WTC11 (cell line): ENCODE data around the gene PLA2G1B. TPM values are rescaled to one million over a fixed set of nuclear protein-coding genes. Genes with fewer than 3 reads are reported as not detected.
A peak's percentile ranks its signal among the peaks of the same experiment; 100 is the strongest.

ENCODE experiments used
- ATAC-seq: fragments of 200-7000 bp; cut with Tn5 transposase; 2 replicates; pipeline ENCODE4 v1.10.0; 2021; ENCODE audit warnings: mild to moderate bottlenecking, moderate library complexity
- CTCF ChIA-PET: fragments of 300-600 bp; sonication (Branson Sonifier 250); formaldehyde crosslinking; loops from one replicate; lab custom pipeline; 2021; ENCODE audit warnings: antibody characterized with exemption; lab: Charles Lee
- POLR2A ChIA-PET: fragments of 350-600 bp; sonication (Branson Sonifier 250); formaldehyde crosslinking; loops from one replicate; lab custom pipeline; 2021; ENCODE audit warnings: antibody characterized with exemption; lab: Charles Lee
- DNase-seq: peaks from one replicate; pipeline ENCODE4 v3.0.0; 2021; ENCODE audit warnings: low spot score
- H3K27ac Mint-ChIP-seq: 2 replicates; pipeline ENCODE4 v1.8.0; 2021; ENCODE audit warnings: mixed read lengths
- H3K27me3 Mint-ChIP-seq: 2 replicates; pipeline ENCODE4 v1.8.0; 2021; ENCODE audit warnings: low read depth, mild to moderate bottlenecking, moderate library complexity, mixed read lengths
- H3K36me3 Mint-ChIP-seq: 2 replicates; pipeline ENCODE4 v1.8.0; 2021; ENCODE audit warnings: mixed read lengths
- H3K4me1 Mint-ChIP-seq: 2 replicates; pipeline ENCODE4 v1.8.0; 2022; ENCODE audit warnings: mixed read lengths
- H3K4me3 Mint-ChIP-seq: 2 replicates; pipeline ENCODE4 v1.8.0; 2021; ENCODE audit warnings: mild to moderate bottlenecking, moderate library complexity, mixed read lengths
- H3K9me3 Mint-ChIP-seq: 2 replicates; pipeline ENCODE4 v1.8.0; 2021; ENCODE audit warnings: mixed read lengths
- ATF1 ChIP-seq: sonication (generic); formaldehyde crosslinking; IDR thresholded peaks from 2 replicates; pipeline ENCODE4 v1.8.1; 2023; ENCODE audit warnings: mild to moderate bottlenecking, moderate library complexity, missing genetic modification reagents
- CREM ChIP-seq: sonication (generic); formaldehyde crosslinking; IDR thresholded peaks from 2 replicates; pipeline ENCODE4 v1.8.1; 2022; ENCODE audit warnings: mild to moderate bottlenecking, missing genetic modification reagents, moderate library complexity
- GRHL2 ChIP-seq: fragments of 250-450 bp; sonication (Bioruptor Pico); IDR thresholded peaks from 2 replicates; pipeline ENCODE4 v1.8.0; 2022; ENCODE audit warnings: mild to moderate bottlenecking, moderate library complexity; ENCODE audit not compliant: insufficient replicate concordance, severe bottlenecking
- NFE2L1 ChIP-seq: sonication (generic); formaldehyde crosslinking; IDR thresholded peaks from 2 replicates; pipeline ENCODE4 v1.8.1; 2023; ENCODE audit warnings: missing genetic modification reagents
- NR3C1 ChIP-seq: sonication (generic); formaldehyde crosslinking; conservative IDR thresholded peaks from 2 replicates; pipeline ENCODE4 v1.8.1; 2023; ENCODE audit warnings: low read depth, mild to moderate bottlenecking, missing genetic modification reagents
- RELA ChIP-seq: sonication (generic); formaldehyde crosslinking; IDR thresholded peaks from 2 replicates; pipeline ENCODE4 v1.8.1; 2022; ENCODE audit warnings: missing genetic modification reagents, mild to moderate bottlenecking, borderline replicate concordance
- RORB ChIP-seq: fragments of 250-450 bp; sonication (Bioruptor Pico); IDR thresholded peaks from 2 replicates; pipeline ENCODE4 v1.9.0; 2021; ENCODE audit warnings: mild to moderate bottlenecking
- STAT6 ChIP-seq: sonication (generic); formaldehyde crosslinking; conservative IDR thresholded peaks from 2 replicates; pipeline ENCODE4 v1.8.1; 2023; ENCODE audit warnings: mild to moderate bottlenecking, low read depth, missing genetic modification reagents, moderate library complexity
- ZBTB21 ChIP-seq: sonication (generic); formaldehyde crosslinking; IDR thresholded peaks from 2 replicates; pipeline ENCODE4 v1.8.1; 2023; ENCODE audit warnings: mild to moderate bottlenecking, missing genetic modification reagents, borderline replicate concordance
- ZMAT4 ChIP-seq: fragments of 250-450 bp; sonication (Bioruptor Pico); IDR thresholded peaks from 2 replicates; pipeline ENCODE4 v1.9.0; 2021; ENCODE audit warnings: mild to moderate bottlenecking
- ZNF138 ChIP-seq: sonication (generic); formaldehyde crosslinking; conservative IDR thresholded peaks from 2 replicates; pipeline ENCODE4 v1.8.1; 2022; ENCODE audit warnings: mild to moderate bottlenecking, moderate library complexity, missing genetic modification reagents
- ZNF423 ChIP-seq: fragments of 250-450 bp; sonication (Bioruptor Pico); IDR thresholded peaks from 2 replicates; pipeline ENCODE4 v2.1.2; 2022; ENCODE audit warnings: mild to moderate bottlenecking, moderate library complexity
- ZSCAN18 ChIP-seq: fragments of 250-450 bp; sonication (Bioruptor Pico); IDR thresholded peaks from 2 replicates; pipeline ENCODE4 v2.1.2; 2022; ENCODE audit warnings: mild to moderate bottlenecking, moderate library complexity
- total RNA-seq: library from RNA; stranded (reverse); gene quantifications from 3 replicates; pipeline ENCODE4 v1.2.3, GENCODE V29; 2021
- TF ChIP-seq, protein P1 (sequence below): fragments of 250-450 bp; sonication (Bioruptor Pico); conservative IDR thresholded peaks from 2 replicates; pipeline ENCODE4 v1.9.0; 2021; ENCODE audit warnings: mild to moderate bottlenecking
- TF ChIP-seq, protein P2 (sequence below): fragments of 200-600 bp; IDR thresholded peaks from 2 replicates; pipeline ENCODE4 v1.8.0; 2022; ENCODE audit warnings: antibody characterized with exemption
- TF ChIP-seq, protein P3 (sequence below): sonication (generic); formaldehyde crosslinking; IDR thresholded peaks from 2 replicates; pipeline ENCODE4 v1.8.1; 2023; ENCODE audit warnings: mild to moderate bottlenecking, moderate library complexity, missing genetic modification reagents

PLA2G1B gene
- total RNA-seq, 1 experiment from 2014 or later = 1.8 TPM

DNA sequence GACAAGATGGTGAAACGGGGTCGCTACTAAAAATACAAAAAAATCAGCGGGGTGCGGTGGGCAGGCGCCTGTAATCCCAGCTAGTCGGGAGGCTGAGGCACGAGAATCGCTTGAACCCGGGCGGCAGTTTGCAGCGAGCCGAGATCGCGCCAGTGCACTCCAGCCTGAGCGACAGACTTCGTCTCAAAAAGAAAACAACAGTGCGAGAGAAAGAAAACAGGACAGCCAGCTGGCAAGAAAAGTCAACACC lies 35.2 kb downstream of the PLA2G1B start (continued):
- no peak for TF ChIP-seq STAT6 (CRISPR knock-in tag)
- no peak for TF ChIP-seq GRHL2 (CRISPR knock-in tag)

- DNase-seq = peak; percentile 45
Measured at GRCh38 chr12:120290609-120291305, 36.8 kb downstream of the PLA2G1B start.

More at GRCh38 chr12:120290609-120291305, 36.8 kb downstream of the PLA2G1B start:
- ATAC-seq = peak; percentile 2
- TF ChIP-seq CREM (CRISPR knock-in tag) = no peak
- no peak for TF ChIP-seq RORB (CRISPR knock-in tag)
- TF ChIP-seq ZSCAN18 (CRISPR knock-in tag) = no peak
- no peak for TF ChIP-seq NR3C1 (CRISPR knock-in tag)
- no peak for TF ChIP-seq ZMAT4
- no peak for TF ChIP-seq ZNF423 (CRISPR knock-in tag)
- no peak for TF ChIP-seq NFE2L1 (CRISPR knock-in tag)
- TF ChIP-seq ATF1 (CRISPR knock-in tag) = no peak
- TF ChIP-seq, protein P1, sequence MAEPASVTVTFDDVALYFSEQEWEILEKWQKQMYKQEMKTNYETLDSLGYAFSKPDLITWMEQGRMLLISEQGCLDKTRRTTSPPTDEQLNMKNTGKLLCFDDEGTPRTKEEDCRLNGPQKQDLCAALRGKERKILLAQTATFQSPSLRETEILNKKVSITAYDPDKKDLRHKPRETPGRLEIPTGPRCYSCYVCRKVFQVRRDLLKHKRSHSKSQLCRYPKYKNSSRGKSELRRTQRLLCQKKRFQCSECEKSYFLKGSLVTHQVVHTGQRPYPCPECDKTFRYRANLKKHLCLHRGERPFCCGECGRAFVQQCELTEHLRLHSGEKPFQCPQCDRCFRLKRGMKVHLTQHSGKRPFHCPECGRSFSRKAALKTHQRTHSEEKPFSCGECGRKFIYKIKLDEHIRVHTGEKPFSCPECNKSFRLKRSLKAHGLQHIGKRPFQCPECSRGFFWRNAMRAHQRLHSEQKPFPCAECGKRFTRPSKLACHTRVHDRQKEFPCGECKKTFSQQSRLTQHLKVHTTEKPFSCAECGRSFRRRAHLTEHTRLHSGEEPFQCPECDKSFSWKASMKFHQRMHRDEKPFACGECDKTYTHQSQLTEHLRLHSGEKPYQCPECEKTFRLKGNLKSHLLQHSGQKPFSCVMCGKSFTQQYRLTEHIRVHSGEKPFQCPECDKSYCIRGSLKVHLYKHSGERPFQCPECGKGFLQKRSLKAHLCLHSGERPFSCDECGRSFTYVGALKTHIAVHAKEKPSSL (CRISPR knock-in tag) = no peak
- TF ChIP-seq ZNF138 (CRISPR knock-in tag) = no peak
- TF ChIP-seq RELA = no peak
- TF ChIP-seq, protein P2, sequence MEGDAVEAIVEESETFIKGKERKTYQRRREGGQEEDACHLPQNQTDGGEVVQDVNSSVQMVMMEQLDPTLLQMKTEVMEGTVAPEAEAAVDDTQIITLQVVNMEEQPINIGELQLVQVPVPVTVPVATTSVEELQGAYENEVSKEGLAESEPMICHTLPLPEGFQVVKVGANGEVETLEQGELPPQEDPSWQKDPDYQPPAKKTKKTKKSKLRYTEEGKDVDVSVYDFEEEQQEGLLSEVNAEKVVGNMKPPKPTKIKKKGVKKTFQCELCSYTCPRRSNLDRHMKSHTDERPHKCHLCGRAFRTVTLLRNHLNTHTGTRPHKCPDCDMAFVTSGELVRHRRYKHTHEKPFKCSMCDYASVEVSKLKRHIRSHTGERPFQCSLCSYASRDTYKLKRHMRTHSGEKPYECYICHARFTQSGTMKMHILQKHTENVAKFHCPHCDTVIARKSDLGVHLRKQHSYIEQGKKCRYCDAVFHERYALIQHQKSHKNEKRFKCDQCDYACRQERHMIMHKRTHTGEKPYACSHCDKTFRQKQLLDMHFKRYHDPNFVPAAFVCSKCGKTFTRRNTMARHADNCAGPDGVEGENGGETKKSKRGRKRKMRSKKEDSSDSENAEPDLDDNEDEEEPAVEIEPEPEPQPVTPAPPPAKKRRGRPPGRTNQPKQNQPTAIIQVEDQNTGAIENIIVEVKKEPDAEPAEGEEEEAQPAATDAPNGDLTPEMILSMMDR = no peak
- no peak for TF ChIP-seq GRHL2 (CRISPR knock-in tag)
- TF ChIP-seq ZBTB21 (CRISPR knock-in tag) = no peak
- TF ChIP-seq, protein P3, sequence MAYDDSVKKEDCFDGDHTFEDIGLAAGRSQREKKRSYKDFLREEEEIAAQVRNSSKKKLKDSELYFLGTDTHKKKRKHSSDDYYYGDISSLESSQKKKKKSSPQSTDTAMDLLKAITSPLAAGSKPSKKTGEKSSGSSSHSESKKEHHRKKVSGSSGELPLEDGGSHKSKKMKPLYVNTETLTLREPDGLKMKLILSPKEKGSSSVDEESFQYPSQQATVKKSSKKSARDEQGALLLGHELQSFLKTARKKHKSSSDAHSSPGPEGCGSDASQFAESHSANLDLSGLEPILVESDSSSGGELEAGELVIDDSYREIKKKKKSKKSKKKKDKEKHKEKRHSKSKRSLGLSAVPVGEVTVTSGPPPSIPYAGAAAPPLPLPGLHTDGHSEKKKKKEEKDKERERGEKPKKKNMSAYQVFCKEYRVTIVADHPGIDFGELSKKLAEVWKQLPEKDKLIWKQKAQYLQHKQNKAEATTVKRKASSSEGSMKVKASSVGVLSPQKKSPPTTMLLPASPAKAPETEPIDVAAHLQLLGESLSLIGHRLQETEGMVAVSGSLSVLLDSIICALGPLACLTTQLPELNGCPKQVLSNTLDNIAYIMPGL = no peak
- Mint-ChIP-seq H3K4me1 (peaks cover 14% of the 10 kb centered on the region), H3K36me3 (no peaks in the 10 kb centered on the region), H3K27me3 (no peaks in the 10 kb centered on the region; the same call in 1 of the 2 replicates), H3K9me3 (no peaks in the 10 kb centered on the region), H3K4me3 (no peak overlapping the region), H3K27ac (no peak overlapping the region; the same call in 1 of the 2 replicates)
- ChIA-PET POLR2A (interaction anchor here (0.6 to 4.5 kb wide), 28 partner anchors 8 to 176 kb away, joined by 3 to 157 read pairs (median 4); partner anchors contain the start of genes PXN, RAB35, RPLP0 and SIRT4), CTCF (interaction anchor here (0.7 to 6.2 kb wide), 13 partner anchors 9 to 802 kb away, joined by 3 to 145 read pairs (median 5); partner anchors contain the start of genes PXN, RPLP0 and SIRT4)
